ENCODE measurements around the gene KLHL41. TPM values are rescaled to one million over a fixed set of nuclear protein-coding genes. Genes with fewer than 3 reads are reported as not detected.
"Not testable (repeated sequence)": the region's sequence is repeated elsewhere in the genome, so short reads cannot be mapped to it uniquely, and the experiment has no call there.

The KLHL41 gene
- total and polyA plus RNA-seq, 4 donors, result 0.25 to 0.87 (median 0.71) TPM

DNA sequence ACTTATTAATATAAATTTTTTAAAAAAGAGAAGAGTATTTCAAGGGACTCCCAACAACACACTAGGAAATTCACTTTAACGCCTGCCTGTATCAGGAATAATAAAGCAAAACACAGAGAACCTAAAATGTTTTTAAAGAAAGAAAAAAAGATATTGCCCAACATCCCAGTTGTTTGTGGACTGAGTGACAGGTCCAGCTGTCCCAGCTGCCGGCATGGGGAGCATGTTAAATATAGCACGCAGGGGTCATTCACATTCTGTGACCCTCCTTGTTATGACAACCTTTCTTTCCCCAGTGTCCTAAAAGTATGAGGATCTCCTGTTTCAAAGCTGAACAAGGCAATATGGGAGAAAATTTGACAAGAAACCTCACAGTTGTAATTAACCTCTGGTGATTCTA lies 4.4 kb downstream of the KLHL41 start:
- Histone ChIP-seq H3K9me3 (ENCODE audit: control insufficient read depth, low read length) (no peaks in the 10 kb centered on the region), H3K36me3 (ENCODE audit: control insufficient read depth in 1 of 2, insufficient read depth in 2 of 2, low read length in 1 of 2) (no peaks in the 10 kb centered on the region), H3K4me1 (ENCODE audit: control insufficient read depth in 1 of 2, insufficient read depth in 2 of 2, low read length in 2 of 2) (peaks cover 0 to 5% of the 10 kb centered on the region in 2 donors), H3K27me3 (ENCODE audit: control insufficient read depth in 1 of 2, insufficient read depth in 2 of 2, low read length in 1 of 2) (no peaks in the 10 kb centered on the region), H3K4me3 (ENCODE audit: low read length in 2 of 2) (no peak overlapping the region), H3K27ac (ENCODE audit: low read depth in 1 of 2, low read length in 2 of 2) (no peak overlapping the region)
- intact Hi-C loops (cut with DNase I), result no loop called here
- DNase-seq (no peak), ATAC-seq (ENCODE audit: low FRiP score) (no peak)
- WGBS, 2 donors, result 57 to 58% methylated on average over 3 of the region's 3 CpGs

GRCh38 chr2:169514758-169515157 lies 5.3 kb downstream of the KLHL41 start:
- intact Hi-C loops (cut with DNase I); H3K27ac ChIP-seq (ENCODE audit: low read depth in 1 of 2, low read length in 2 of 2); H3K9me3 ChIP-seq (ENCODE audit: control insufficient read depth, low read length); H3K36me3 ChIP-seq (ENCODE audit: control insufficient read depth in 1 of 2, insufficient read depth in 2 of 2, low read length in 1 of 2); ATAC-seq (ENCODE audit: low FRiP score); DNase-seq; H3K27me3 ChIP-seq (ENCODE audit: control insufficient read depth in 1 of 2, insufficient read depth in 2 of 2, low read length in 1 of 2); H3K4me1 ChIP-seq (ENCODE audit: control insufficient read depth in 1 of 2, insufficient read depth in 2 of 2, low read length in 2 of 2); H3K4me3 ChIP-seq (ENCODE audit: low read length in 2 of 2): not testable (repeated sequence)
- WGBS, 2 donors, result 92 to 93% methylated on average over 7 of the region's 7 CpGs

DNA sequence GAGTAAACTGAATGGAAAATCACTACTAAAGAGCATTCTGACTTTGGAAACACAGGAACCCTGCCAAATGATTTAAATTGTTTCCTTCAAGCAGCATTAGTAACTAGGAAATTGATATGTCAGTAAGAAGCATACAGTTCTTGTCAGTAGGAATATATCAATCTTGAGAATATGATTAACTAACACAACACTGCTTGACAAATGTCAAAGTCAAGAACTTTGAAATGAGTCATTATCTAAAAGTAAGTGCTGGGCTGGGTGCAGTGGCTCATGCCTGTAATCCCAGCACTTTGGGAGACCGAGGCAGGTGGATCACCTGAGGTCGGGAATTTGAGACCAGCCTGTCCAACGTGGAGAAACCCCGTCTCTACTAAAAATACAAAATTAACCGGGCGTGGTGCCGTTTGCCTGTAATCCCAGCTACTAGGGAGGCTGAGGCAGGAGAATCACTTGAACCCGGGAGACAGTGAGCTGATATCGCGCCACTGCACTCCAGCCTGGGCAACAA lies 7.0 kb downstream of the KLHL41 start:
- H3K36me3 ChIP-seq (ENCODE audit: control insufficient read depth in 1 of 2, insufficient read depth in 2 of 2, low read length in 1 of 2); intact Hi-C loops (cut with DNase I); H3K27me3 ChIP-seq (ENCODE audit: control insufficient read depth in 1 of 2, insufficient read depth in 2 of 2, low read length in 1 of 2); DNase-seq; H3K9me3 ChIP-seq (ENCODE audit: control insufficient read depth, low read length); H3K27ac ChIP-seq (ENCODE audit: low read depth in 1 of 2, low read length in 2 of 2); ATAC-seq (ENCODE audit: low FRiP score); H3K4me1 ChIP-seq (ENCODE audit: control insufficient read depth in 1 of 2, insufficient read depth in 2 of 2, low read length in 2 of 2); H3K4me3 ChIP-seq (ENCODE audit: low read length in 2 of 2): not testable (repeated sequence)
- 96 to 99% methylated on average over 10 of the region's 10 CpGs for WGBS, 2 donors

- Histone ChIP-seq H3K36me3 (ENCODE audit: control insufficient read depth in 1 of 2, insufficient read depth in 2 of 2, low read length in 1 of 2) (no peaks in the 10 kb centered on the region), H3K9me3 (ENCODE audit: control insufficient read depth, low read length) (no peaks in the 10 kb centered on the region), H3K4me1 (ENCODE audit: control insufficient read depth in 1 of 2, insufficient read depth in 2 of 2, low read length in 2 of 2) (no peaks in the 10 kb centered on the region), H3K27me3 (ENCODE audit: control insufficient read depth in 1 of 2, insufficient read depth in 2 of 2, low read length in 1 of 2) (no peaks in the 10 kb centered on the region), H3K27ac (ENCODE audit: low read depth in 1 of 2, low read length in 2 of 2) (no peak overlapping the region), H3K4me3 (ENCODE audit: low read length in 2 of 2) (no peak overlapping the region)
- DNase-seq (no peak), ATAC-seq (ENCODE audit: low FRiP score) (no peak)
- intact Hi-C loops (cut with DNase I), result loop anchor here in 1 of 2 donors (10.0 kb wide), 1 partner anchor 404 kb away; no protein-coding TSS in a partner anchor
These were observed 11.4 kb downstream of the KLHL41 start for GRCh38 chr2:169520896-169521295.

GRCh38 chr2:169523681-169524080 lies 14.2 kb downstream of the KLHL41 start:
- intact Hi-C loops (cut with DNase I), result loop anchor here in 1 of 2 donors (10.0 kb wide), 1 partner anchor 401 kb away; no protein-coding TSS in a partner anchor
- DNase-seq (no peak), ATAC-seq (ENCODE audit: low FRiP score) (no peak)
- Histone ChIP-seq H3K9me3 (ENCODE audit: control insufficient read depth, low read length) (no peaks in the 10 kb centered on the region), H3K27ac (ENCODE audit: low read depth in 1 of 2, low read length in 2 of 2) (no peak overlapping the region), H3K36me3 (ENCODE audit: control insufficient read depth in 1 of 2, insufficient read depth in 2 of 2, low read length in 1 of 2) (peaks cover 0 to 3% of the 10 kb centered on the region in 2 donors), H3K4me3 (ENCODE audit: low read length in 2 of 2) (no peak overlapping the region), H3K4me1 (ENCODE audit: control insufficient read depth in 1 of 2, insufficient read depth in 2 of 2, low read length in 2 of 2) (no peaks in the 10 kb centered on the region), H3K27me3 (ENCODE audit: control insufficient read depth in 1 of 2, insufficient read depth in 2 of 2, low read length in 1 of 2) (no peaks in the 10 kb centered on the region)
- WGBS, 2 donors, result 72 to 80% methylated on average over 5 of the region's 5 CpGs

DNA sequence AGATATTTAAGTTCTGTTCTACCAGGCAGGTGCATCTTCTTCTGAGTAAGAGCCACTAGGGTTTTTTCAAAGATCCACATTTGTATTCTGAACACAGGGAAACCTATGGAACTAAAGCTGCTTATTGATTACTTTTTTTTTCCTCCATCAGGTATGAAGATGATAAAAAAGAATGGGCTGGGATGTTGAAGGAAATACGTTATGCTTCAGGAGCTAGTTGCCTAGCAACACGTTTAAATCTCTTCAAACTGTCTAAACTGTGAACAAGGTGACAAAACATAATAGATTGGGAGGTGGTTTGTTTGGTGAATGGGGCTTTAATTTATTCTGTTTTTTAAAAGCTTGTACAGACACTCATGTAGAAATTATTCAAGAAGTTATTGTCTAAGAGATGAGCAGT lies 15.9 kb downstream of the KLHL41 start:
- Histone ChIP-seq H3K4me3 (ENCODE audit: low read length in 2 of 2) (no peak overlapping the region), H3K36me3 (ENCODE audit: control insufficient read depth in 1 of 2, insufficient read depth in 2 of 2, low read length in 1 of 2) (peaks cover 0 to 3% of the 10 kb centered on the region in 2 donors), H3K4me1 (ENCODE audit: control insufficient read depth in 1 of 2, insufficient read depth in 2 of 2, low read length in 2 of 2) (no peaks in the 10 kb centered on the region), H3K27ac (ENCODE audit: low read depth in 1 of 2, low read length in 2 of 2) (no peak overlapping the region), H3K9me3 (ENCODE audit: control insufficient read depth, low read length) (no peaks in the 10 kb centered on the region), H3K27me3 (ENCODE audit: control insufficient read depth in 1 of 2, insufficient read depth in 2 of 2, low read length in 1 of 2) (no peaks in the 10 kb centered on the region)
- intact Hi-C loops (cut with DNase I), result loop anchor here in 1 of 2 donors (10.0 kb wide), 1 partner anchor 399 kb away; no protein-coding TSS in a partner anchor
- ATAC-seq (ENCODE audit: low FRiP score) (no peak), DNase-seq (no peak)
- WGBS, 2 donors, result 66 to 75% methylated on average over 2 of the region's 2 CpGs

- no peak for DNase-seq
- no peaks in the 10 kb centered on the region for H3K4me1 ChIP-seq (ENCODE audit: control insufficient read depth in 1 of 2, insufficient read depth in 2 of 2, low read length in 2 of 2)
- H3K36me3 ChIP-seq (ENCODE audit: control insufficient read depth in 1 of 2, insufficient read depth in 2 of 2, low read length in 1 of 2), result peaks cover 0 to 3% of the 10 kb centered on the region in 2 donors
- no peak for ATAC-seq (ENCODE audit: low FRiP score)
- H3K4me3 ChIP-seq (ENCODE audit: low read length in 2 of 2), result no peak overlapping the region
- no peaks in the 10 kb centered on the region for H3K9me3 ChIP-seq (ENCODE audit: control insufficient read depth, low read length)
- intact Hi-C loops (cut with DNase I), result loop anchor here in 1 of 2 donors (10.0 kb wide), 1 partner anchor 398 kb away; no protein-coding TSS in a partner anchor
- no peaks in the 10 kb centered on the region for H3K27me3 ChIP-seq (ENCODE audit: control insufficient read depth in 1 of 2, insufficient read depth in 2 of 2, low read length in 1 of 2)
- H3K27ac ChIP-seq (ENCODE audit: low read depth in 1 of 2, low read length in 2 of 2), result no peak overlapping the region
These were observed 16.9 kb downstream of the KLHL41 start for GRCh38 chr2:169526451-169526850.

DNA sequence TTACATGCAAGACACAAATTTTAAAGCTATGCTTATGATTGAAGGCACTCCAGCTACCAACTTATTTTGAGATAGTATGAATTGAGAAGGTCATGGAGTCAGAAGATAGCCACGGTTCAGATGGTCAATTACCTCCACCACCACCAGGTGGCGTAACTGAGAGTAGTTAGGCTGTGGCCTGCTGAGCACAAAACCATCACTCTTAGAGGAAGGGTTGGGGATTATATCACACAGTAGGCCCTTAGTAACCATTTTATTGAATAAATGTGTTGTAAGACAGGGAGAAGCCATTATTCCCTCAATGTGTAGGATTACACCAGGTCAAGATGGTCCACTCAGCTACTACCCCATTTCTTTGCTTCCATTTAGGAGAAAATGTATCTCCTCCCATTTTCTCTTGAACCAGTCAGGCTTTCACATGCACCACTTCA lies 18.8 kb downstream of the KLHL41 start:
- intact Hi-C loops (cut with DNase I), result loop anchor here in 1 of 2 donors (10.0 kb wide), 1 partner anchor 397 kb away; no protein-coding TSS in a partner anchor
- H3K36me3 ChIP-seq (ENCODE audit: control insufficient read depth in 1 of 2, insufficient read depth in 2 of 2, low read length in 1 of 2), result peaks cover 0 to 3% of the 10 kb centered on the region in 2 donors
- H3K27ac ChIP-seq (ENCODE audit: low read depth in 1 of 2, low read length in 2 of 2), result no peak overlapping the region
- DNase-seq (peak; percentile 68 to 81), ATAC-seq (ENCODE audit: low FRiP score) (no peak)
- WGBS, 2 donors, result 15 to 25% methylated on average over 2 of the region's 2 CpGs
- no peaks in the 10 kb centered on the region for H3K27me3 ChIP-seq (ENCODE audit: control insufficient read depth in 1 of 2, insufficient read depth in 2 of 2, low read length in 1 of 2)
- no peak overlapping the region for H3K4me3 ChIP-seq (ENCODE audit: low read length in 2 of 2)
- no peaks in the 10 kb centered on the region for H3K4me1 ChIP-seq (ENCODE audit: control insufficient read depth in 1 of 2, insufficient read depth in 2 of 2, low read length in 2 of 2)
- H3K9me3 ChIP-seq (ENCODE audit: control insufficient read depth, low read length), result no peaks in the 10 kb centered on the region

DNA sequence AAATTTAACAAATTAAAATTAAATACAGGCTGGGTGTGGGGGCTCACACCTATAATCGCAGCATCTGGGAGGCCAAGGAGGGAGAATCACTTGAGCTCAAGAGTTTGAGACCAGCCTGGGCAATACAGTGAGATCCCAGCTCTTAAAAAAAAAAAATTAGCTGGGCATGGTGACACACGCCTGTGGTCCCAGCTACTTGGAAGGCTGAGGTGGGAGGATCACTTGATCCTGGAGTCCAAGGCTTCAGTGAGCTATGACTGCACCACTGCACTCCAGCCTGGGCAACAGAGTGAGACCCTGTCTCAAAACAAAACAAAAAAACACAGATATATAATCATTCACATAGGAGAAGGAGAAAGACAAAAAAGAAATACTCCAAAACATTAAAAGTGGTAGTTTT lies 30.0 kb downstream of the KLHL41 start:
- intact Hi-C loops (cut with DNase I); H3K27ac ChIP-seq (ENCODE audit: low read depth in 1 of 2, low read length in 2 of 2); H3K4me3 ChIP-seq (ENCODE audit: low read length in 2 of 2); H3K27me3 ChIP-seq (ENCODE audit: control insufficient read depth in 1 of 2, insufficient read depth in 2 of 2, low read length in 1 of 2); H3K36me3 ChIP-seq (ENCODE audit: control insufficient read depth in 1 of 2, insufficient read depth in 2 of 2, low read length in 1 of 2); H3K9me3 ChIP-seq (ENCODE audit: control insufficient read depth, low read length); ATAC-seq (ENCODE audit: low FRiP score); DNase-seq; H3K4me1 ChIP-seq (ENCODE audit: control insufficient read depth in 1 of 2, insufficient read depth in 2 of 2, low read length in 2 of 2): not testable (repeated sequence)
- 91 to 94% methylated on average over 2 of the region's 2 CpGs for WGBS, 2 donors
